Neural cell (in vitro differentiated cells): Measurements from ENCODE around the gene NMT1. TPM values are rescaled to one million over a fixed set of nuclear protein-coding genes. Genes with fewer than 3 reads are reported as not detected.

Source experiments
- H2AFZ ChIP-seq: fragments of 200-600, 300-800 bp; sonication (generic), shearing (Covaris generic); 2 replicates; pipeline ENCODE4 v1.6.0; 2014; ENCODE audit warnings: low read depth, mild to moderate bottlenecking, antibody characterized with exemption, low read length, moderate library complexity
- H3F3A ChIP-seq: fragments of 200-600 bp; shearing (Covaris generic); 2 replicates; pipeline ENCODE4 v1.6.1; 2016; ENCODE audit warnings: mild to moderate bottlenecking, moderate library complexity, mixed read lengths, antibody characterized with exemption, low read length; ENCODE audit not compliant: insufficient read depth, poor library complexity, severe bottlenecking
- H3K27ac ChIP-seq: fragments of 200-600, 300-800 bp; sonication (generic), shearing (Covaris generic); 2 replicates; pipeline ENCODE4 v1.5.1; 2014; ENCODE audit warnings: mild to moderate bottlenecking, low read length, moderate library complexity
- H3K27me3 ChIP-seq: fragments of 300-800, 200-600 bp; sonication (generic), shearing (Covaris generic); 2 replicates; pipeline ENCODE4 v1.6.0; 2014; ENCODE audit warnings: mild to moderate bottlenecking, low read depth, low read length, moderate library complexity; ENCODE audit not compliant: insufficient read depth
- H3K36me3 ChIP-seq: fragments of 300-800, 200-600 bp; sonication (generic), shearing (Covaris generic); 2 replicates; pipeline ENCODE4 v1.5.1; 2014; ENCODE audit warnings: mild to moderate bottlenecking, antibody characterized with exemption, low read length, moderate library complexity; ENCODE audit not compliant: insufficient read depth
- H3K4me2 ChIP-seq: fragments of 300-800, 200-600 bp; sonication (generic), shearing (Covaris generic); 2 replicates; pipeline ENCODE4 v1.6.0; 2014; ENCODE audit warnings: mild to moderate bottlenecking, low read length
- H3K4me3 ChIP-seq: fragments of 300-800, 200-600 bp; sonication (generic), shearing (Covaris generic); 2 replicates; pipeline ENCODE4 v1.5.1; 2014; ENCODE audit warnings: mild to moderate bottlenecking, low read length, moderate library complexity
- H3K79me2 ChIP-seq: fragments of 200-600 bp; shearing (Covaris generic); replicated peaks from 2 replicates; pipeline ENCODE4 v1.6.0; 2014; ENCODE audit warnings: mild to moderate bottlenecking, low read length, moderate library complexity; ENCODE audit not compliant: insufficient read depth
- H3K9ac ChIP-seq: fragments of 300-800, 200-600 bp; sonication (generic), shearing (Covaris generic); 2 replicates; pipeline ENCODE4 v1.6.1; 2016; ENCODE audit warnings: mild to moderate bottlenecking, low read length, mixed read lengths
- H3K9me2 ChIP-seq: fragments of 200-600 bp; shearing (Covaris generic); 2 replicates; pipeline ENCODE4 v1.6.1; 2016; ENCODE audit warnings: mild to moderate bottlenecking, low read length, mixed read lengths; ENCODE audit not compliant: insufficient read depth
- H3K9me3 ChIP-seq: fragments of 200-600, 300-800 bp; sonication (generic), shearing (Covaris generic); 2 replicates; pipeline ENCODE4 v1.6.1; 2016; ENCODE audit warnings: mild to moderate bottlenecking, mixed run types, low read length, moderate library complexity, mixed read lengths
- H4K20me1 ChIP-seq: fragments of 200-600 bp; shearing (Covaris generic); 2 replicates; pipeline ENCODE4 v1.6.1; 2016; ENCODE audit warnings: mild to moderate bottlenecking, mixed run types; ENCODE audit not compliant: insufficient read depth
- CTCF ChIP-seq: fragments of 450-650 bp; IDR thresholded peaks from 2 replicates; pipeline ENCODE4 v1.5.1; 2014; ENCODE audit warnings: antibody characterized with exemption, mild to moderate bottlenecking, moderate library complexity; ENCODE audit not compliant: poor library complexity, severe bottlenecking
- EP300 ChIP-seq: fragments of 450-650 bp; conservative IDR thresholded peaks from 2 replicates; pipeline ENCODE4 v1.6.1; 2014; ENCODE audit warnings: antibody characterized with exemption, mild to moderate bottlenecking, moderate library complexity; ENCODE audit not compliant: poor library complexity, severe bottlenecking
- EZH2 ChIP-seq: fragments of 200-600, 300-800 bp; shearing (Covaris generic), sonication (generic); IDR thresholded peaks from 2 replicates; pipeline ENCODE4 v1.6.1; 2014; ENCODE audit warnings: antibody characterized with exemption, low read length, borderline replicate concordance, mild to moderate bottlenecking; ENCODE audit not compliant: insufficient read depth, poor library complexity, severe bottlenecking
- MXI1 ChIP-seq: fragments of 450-650 bp; conservative IDR thresholded peaks from 2 replicates; pipeline ENCODE4 v1.6.1; 2014; ENCODE audit warnings: antibody characterized with exemption, mild to moderate bottlenecking; ENCODE audit not compliant: poor library complexity, severe bottlenecking
- POLR2AphosphoS5 ChIP-seq: IDR thresholded peaks from 2 replicates; pipeline ENCODE4 v1.6.1; 2012
- RAD21 ChIP-seq: fragments of 450-650 bp; conservative IDR thresholded peaks from 2 replicates; pipeline ENCODE4 v1.6.1; 2014; ENCODE audit warnings: antibody characterized with exemption, mild to moderate bottlenecking, moderate library complexity
- REST ChIP-seq: IDR thresholded peaks from 2 replicates; pipeline ENCODE4 v1.6.1; 2012; ENCODE audit warnings: borderline replicate concordance
- SMC3 ChIP-seq: fragments of 450-650 bp; conservative IDR thresholded peaks from 2 replicates; pipeline ENCODE4 v1.6.1; 2014; ENCODE audit warnings: antibody characterized with exemption, mild to moderate bottlenecking, moderate library complexity; ENCODE audit not compliant: poor library complexity
- TAF1 ChIP-seq: IDR thresholded peaks from 2 replicates; pipeline ENCODE4 v1.6.1; 2012; ENCODE audit warnings: low read depth
- polyA plus RNA-seq: library from polyadenylated mRNA; depleted of rRNA; stranded (reverse); fragments of >200 nt; gene quantifications from 2 replicates; pipeline ENCODE4 v1.2.3, GENCODE V29; 2014

Gene NMT1
- polyA plus RNA-seq, 1 donor from 2014 or later: 23.4 TPM

- Histone ChIP-seq H3K9me3 (no peaks in the 10 kb centered on the region), H3K9ac (no peak overlapping the region), H3K27me3 (no peaks in the 10 kb centered on the region), H4K20me1 (no peaks in the 10 kb centered on the region), H3K27ac (no peak overlapping the region), H3K9me2 (no peaks in the 10 kb centered on the region), H2AFZ (no peak overlapping the region), H3F3A (no peaks in the 10 kb centered on the region), H3K79me2 (no peaks in the 10 kb centered on the region), H3K36me3 (no peaks in the 10 kb centered on the region), H3K4me3 (no peak overlapping the region), H3K4me2 (no peak overlapping the region)
- no peak for TF ChIP-seq TAF1
- no peak for TF ChIP-seq POLR2AphosphoS5
- no peak for TF ChIP-seq REST
- TF ChIP-seq SMC3: no peak
- TF ChIP-seq RAD21: no peak
- TF ChIP-seq EP300: no peak
- TF ChIP-seq EZH2: no peak
- TF ChIP-seq CTCF: no peak
- no peak for TF ChIP-seq MXI1
These were observed 54.8 kb downstream of the NMT1 start for GRCh38 chr17:45115871-45116270.

- no peaks in the 10 kb centered on the region for H3K36me3 ChIP-seq
- H3K79me2 ChIP-seq: no peaks in the 10 kb centered on the region
- H3F3A ChIP-seq: no peaks in the 10 kb centered on the region
- TF ChIP-seq REST (no peak), POLR2AphosphoS5 (no peak), MXI1 (no peak), TAF1 (no peak), CTCF (no peak), SMC3 (no peak), RAD21 (no peak), EP300 (no peak), EZH2 (no peak)
- H4K20me1 ChIP-seq: no peaks in the 10 kb centered on the region
- no peak overlapping the region for H3K9ac ChIP-seq
- H3K27me3 ChIP-seq: no peaks in the 10 kb centered on the region
- H3K27ac ChIP-seq: no peak overlapping the region
- H3K4me2 ChIP-seq: no peak overlapping the region
- no peaks in the 10 kb centered on the region for H3K9me2 ChIP-seq
- H3K9me3 ChIP-seq: no peaks in the 10 kb centered on the region
- no peak overlapping the region for H2AFZ ChIP-seq
- no peak overlapping the region for H3K4me3 ChIP-seq
These were observed 55.4 kb downstream of the NMT1 start for GRCh38 chr17:45116434-45117016.
